Stimulated activated CD8-positive, alpha-beta memory T cell treated with anti-CD3 and anti-CD28 coated beads, Interleukin-12 subunit alpha, Interleukin-12 subunit beta, amount 100 ng/mL, for 1 hour (primary cell): ENCODE data around the gene BIK.
A peak's percentile ranks its signal among the peaks of the same experiment; 100 is the strongest.
"Not testable (repeated sequence)": the region's sequence is repeated elsewhere in the genome, so short reads cannot be mapped to it uniquely, and the experiment has no call there.

Experiments
- DNase-seq: peaks from one replicate; pipeline ENCODE4 v3.0.0-alpha.2; 2020; ENCODE audit warnings: low read depth

Gene BIK

GRCh38 chr22:43136255-43136654 is 25.7 kb downstream of the BIK start:
- peak; percentile 16 for DNase-seq

- no peak for DNase-seq
These were observed 26.3 kb downstream of the BIK start for GRCh38 chr22:43136801-43137200.

GRCh38 chr22:43142880-43143562 is 32.5 kb downstream of the BIK start, which contains the start of gene MCAT:
TSS of gene MCAT (minus strand) at chr22:43143398. CDS start at chr22:43143348, 50 bp downstream.
- DNase-seq = peak; percentile 64

- DNase-seq = no peak
These were observed 34.4 kb downstream of the BIK start for GRCh38 chr22:43144949-43145348.

GRCh38 chr22:43145371-43145770 is 34.8 kb downstream of the BIK start:
- DNase-seq = not testable (repeated sequence)

- not testable (repeated sequence) for DNase-seq
These were observed 35.8 kb downstream of the BIK start for GRCh38 chr22:43146332-43146731.

- no peak for DNase-seq
These were observed 37.3 kb downstream of the BIK start for GRCh38 chr22:43147821-43148220.

GRCh38 chr22:43148581-43148980 is 38.0 kb downstream of the BIK start:
- no peak for DNase-seq

- DNase-seq = no peak
These were observed 40.2 kb downstream of the BIK start for GRCh38 chr22:43150731-43151206.

- peak; percentile 36 for DNase-seq
These were observed 40.9 kb downstream of the BIK start, which contains the start of gene TSPO for GRCh38 chr22:43151251-43152002. TSS of gene TSPO (plus strand) at chr22:43151559. CDS start at chr22:43159239, 7,680 bp downstream.

GRCh38 chr22:43152003-43152356 is 41.4 kb downstream of the BIK start:
- DNase-seq = no peak

- DNase-seq = peak; percentile 35
These were observed 42.0 kb downstream of the BIK start for GRCh38 chr22:43152357-43153071.

- no peak for DNase-seq
These were observed 43.3 kb downstream of the BIK start for GRCh38 chr22:43153899-43154298.

GRCh38 chr22:43154887-43155536 is 44.5 kb downstream of the BIK start:
- DNase-seq = no peak

- no peak for DNase-seq
These were observed 45.2 kb downstream of the BIK start for GRCh38 chr22:43155789-43156188.

- no peak for DNase-seq
These were observed 45.9 kb downstream of the BIK start for GRCh38 chr22:43156413-43156812.

GRCh38 chr22:43157874-43158546 is 47.5 kb downstream of the BIK start:
- DNase-seq = no peak

GRCh38 chr22:43158778-43159483 is 48.4 kb downstream of the BIK start:
- DNase-seq = no peak

- DNase-seq = no peak
These were observed 49.1 kb downstream of the BIK start for GRCh38 chr22:43159484-43160178.

GRCh38 chr22:43160497-43161126 is 50.1 kb downstream of the BIK start:
- DNase-seq = no peak
